GM12874 (cell line): ENCODE data around the gene CDH23.

ENCODE experiments used
- TF ChIP-seq, protein P1 (sequence below): IDR thresholded peaks from 2 replicates; pipeline ENCODE4 v1.5.1; 2011; ENCODE audit warnings: low read depth, mild to moderate bottlenecking, control low read depth, low read length, moderate library complexity; ENCODE audit not compliant: insufficient read depth

CDH23 gene

DNA sequence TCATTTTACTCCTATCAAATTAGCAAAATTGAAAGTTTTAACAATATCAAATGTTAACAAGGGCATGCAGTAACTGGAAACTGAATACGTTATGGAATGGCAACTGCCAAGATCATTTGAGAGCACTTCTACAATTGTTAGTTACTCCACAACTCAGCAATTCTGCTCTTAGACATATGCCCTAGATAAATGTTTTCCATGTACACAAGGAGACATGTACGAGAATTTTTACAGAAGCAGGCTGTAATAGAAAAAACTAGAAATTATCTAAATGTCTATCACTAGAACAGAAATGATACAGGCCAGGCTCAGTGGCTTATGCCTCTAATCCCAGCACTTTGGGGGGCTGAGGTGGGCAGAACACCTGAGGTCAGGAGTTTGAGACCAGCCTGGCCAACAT, 447.4 kb downstream of the CDH23 start:
- TF ChIP-seq, protein P1, sequence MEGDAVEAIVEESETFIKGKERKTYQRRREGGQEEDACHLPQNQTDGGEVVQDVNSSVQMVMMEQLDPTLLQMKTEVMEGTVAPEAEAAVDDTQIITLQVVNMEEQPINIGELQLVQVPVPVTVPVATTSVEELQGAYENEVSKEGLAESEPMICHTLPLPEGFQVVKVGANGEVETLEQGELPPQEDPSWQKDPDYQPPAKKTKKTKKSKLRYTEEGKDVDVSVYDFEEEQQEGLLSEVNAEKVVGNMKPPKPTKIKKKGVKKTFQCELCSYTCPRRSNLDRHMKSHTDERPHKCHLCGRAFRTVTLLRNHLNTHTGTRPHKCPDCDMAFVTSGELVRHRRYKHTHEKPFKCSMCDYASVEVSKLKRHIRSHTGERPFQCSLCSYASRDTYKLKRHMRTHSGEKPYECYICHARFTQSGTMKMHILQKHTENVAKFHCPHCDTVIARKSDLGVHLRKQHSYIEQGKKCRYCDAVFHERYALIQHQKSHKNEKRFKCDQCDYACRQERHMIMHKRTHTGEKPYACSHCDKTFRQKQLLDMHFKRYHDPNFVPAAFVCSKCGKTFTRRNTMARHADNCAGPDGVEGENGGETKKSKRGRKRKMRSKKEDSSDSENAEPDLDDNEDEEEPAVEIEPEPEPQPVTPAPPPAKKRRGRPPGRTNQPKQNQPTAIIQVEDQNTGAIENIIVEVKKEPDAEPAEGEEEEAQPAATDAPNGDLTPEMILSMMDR = no peak

DNA sequence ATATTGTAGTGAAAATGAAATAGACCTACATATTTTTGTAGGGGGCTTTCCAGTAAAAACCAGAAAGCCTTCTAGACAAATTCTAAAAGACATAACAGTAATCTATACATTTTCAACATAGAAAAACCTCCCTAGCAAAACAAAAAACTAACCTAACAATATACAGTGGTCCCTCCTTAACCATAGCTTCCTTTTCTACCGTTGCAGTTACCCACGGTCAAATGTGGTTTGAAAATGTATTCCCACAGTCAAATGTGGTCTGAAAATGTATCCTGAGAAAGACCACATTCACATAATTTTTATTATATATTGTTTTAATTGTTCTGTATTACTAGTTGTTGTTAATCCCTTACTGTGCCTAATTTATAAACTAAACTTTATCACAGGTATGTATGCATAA, 448.0 kb downstream of the CDH23 start:
- TF ChIP-seq, protein P1 = no peak

DNA sequence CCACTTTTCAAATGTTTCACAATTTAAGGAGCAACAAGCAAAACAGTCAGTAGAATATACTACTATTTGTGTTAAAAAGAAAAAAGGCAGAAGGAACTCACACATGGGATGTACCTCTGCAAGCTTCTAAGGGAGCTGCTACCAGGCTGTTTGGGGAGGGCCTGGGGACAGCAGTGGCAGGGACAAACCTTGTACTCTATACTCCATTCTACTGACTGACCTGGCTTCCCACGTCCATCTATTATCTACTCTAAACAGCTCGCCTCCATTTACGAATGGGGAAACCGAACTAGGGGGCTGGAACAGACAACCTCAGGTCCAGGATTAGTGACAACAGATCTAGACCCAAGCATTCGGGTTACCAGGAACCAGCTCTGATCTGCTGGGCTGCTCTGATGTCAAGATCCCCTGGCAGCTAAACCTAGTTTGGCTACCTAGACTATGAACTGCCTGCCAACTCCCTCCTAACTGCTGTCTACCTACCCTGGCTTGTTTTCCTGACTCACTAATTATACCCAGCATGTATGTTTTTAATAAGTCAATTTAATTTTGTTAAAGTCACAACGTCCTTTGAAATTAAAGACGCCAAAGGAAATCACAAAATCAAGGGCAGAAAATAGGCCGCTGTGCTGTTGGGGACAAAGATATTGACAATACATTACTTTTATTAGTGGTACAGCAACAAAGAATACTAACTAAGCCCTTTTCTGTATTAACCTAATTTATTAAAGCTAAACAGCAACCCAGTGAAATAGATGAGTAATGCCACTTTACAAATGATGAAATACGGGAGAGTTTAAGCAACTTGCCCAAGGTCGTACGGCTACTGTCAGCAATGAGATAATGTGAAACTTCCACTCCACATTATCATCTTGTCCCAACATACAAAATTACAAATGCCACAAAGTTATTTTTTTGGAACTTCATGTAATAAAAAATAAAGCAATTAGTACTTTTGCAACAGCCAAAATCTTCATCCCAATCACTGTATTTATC, 449.0 kb downstream of the CDH23 start:
- TF ChIP-seq, protein P1 = no peak

DNA sequence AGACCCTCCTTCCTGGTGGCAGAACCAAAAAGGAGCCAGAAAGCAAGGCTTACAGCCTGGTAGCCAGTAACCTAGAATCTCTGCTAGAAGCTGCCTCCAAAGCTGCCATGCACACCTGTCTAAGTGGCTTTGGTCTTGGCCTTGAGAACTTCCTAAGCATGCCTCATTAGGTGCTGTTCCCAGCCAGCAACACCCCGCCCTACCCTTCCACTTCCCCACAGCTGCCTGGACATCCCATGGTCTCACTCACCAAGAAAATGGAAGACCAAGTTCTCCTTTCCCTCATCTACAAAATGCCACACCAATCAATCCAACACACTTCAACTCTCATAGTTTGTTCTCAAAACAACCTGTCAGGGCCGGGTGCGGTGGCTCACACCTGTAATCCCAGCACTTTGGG, 450.1 kb downstream of the CDH23 start:
- TF ChIP-seq, protein P1 = no peak

DNA sequence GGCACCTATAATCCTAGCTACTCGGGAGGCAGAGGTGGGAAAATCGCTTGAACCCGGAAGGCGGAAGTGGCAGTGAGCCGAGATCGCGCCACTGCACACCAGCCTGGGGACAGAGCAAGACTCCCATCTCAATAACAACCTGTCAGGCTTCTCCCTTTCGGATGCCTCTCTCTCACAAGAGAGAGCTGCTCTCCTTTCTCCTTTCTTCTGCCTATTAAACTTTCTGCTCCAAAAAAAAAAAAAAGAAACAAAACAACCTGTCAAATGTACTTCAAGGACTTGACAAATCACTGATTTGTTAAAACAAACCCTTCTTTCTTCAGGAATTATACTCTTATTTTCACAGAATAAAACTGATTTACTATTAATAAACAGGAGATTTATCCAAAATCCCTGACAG, 450.7 kb downstream of the CDH23 start:
- TF ChIP-seq, protein P1 = no peak

DNA sequence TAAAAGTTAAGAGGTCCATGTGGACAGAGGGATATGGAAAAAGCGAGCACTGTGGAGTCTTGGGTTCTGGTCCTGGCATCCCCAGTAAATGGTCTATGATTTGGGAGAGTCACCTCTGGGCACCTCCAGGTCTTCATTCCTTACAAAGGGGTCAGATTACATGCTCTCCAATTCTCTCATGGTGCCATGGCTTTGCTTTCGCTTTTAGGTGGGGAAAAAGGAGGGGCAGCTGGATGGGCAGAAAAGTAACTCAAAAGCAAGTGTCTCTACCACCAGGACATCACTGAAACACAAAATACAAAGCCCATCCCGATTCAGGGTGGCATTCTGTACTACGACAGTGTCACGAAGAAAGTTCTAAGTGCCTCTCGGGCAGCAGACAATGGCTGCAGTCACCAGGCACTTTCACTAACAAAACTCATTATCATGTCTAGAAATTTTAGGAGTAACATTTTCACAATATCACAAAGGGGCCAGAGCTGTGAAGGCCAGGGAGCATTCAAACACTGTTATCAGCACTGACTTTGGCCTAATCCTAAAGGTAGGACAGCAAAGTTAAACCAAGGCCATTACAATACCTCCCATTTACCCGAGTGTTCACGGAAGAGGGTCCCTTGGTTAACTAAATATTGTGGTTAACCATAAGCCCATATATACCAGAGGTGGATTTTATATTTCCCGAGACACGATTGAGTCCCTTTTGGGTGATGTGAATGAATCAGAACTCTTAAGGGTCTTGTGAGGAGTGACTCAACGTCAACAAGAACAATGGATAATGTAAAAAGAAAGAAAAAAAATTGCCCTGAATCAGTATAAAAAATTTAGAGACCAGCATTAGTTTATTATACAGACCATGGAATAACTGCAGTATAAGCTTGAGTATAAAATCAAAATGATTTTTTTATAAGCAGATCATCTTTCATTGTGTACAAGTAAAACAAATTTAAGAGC, 451.9 kb downstream of the CDH23 start:
- TF ChIP-seq, protein P1 = no peak

DNA sequence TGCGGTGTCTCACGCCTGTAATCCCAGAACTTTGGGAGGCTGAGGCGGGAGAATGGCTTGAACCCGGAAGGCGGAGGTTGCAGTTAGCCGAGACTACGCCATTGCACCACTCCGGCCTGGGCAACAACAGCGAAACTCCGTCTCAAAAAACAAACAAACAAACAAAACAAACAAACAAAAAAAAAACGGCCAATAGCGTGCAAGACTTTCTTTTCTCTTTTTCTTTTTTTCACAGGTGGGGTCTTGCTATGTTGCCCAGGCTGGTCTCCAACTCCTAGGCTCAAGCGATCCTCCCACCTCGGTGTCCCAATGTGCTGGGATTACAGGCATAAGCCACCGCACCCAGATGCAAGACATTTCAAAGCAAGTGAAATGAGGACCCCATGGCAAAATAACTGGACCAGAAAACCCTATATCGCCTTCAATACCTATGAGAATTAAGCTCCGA, 452.8 kb downstream of the CDH23 start:
- TF ChIP-seq, protein P1 = no peak
